ENCODE data around the gene PRELID3B.

- TF ChIP-seq EZH2phosphoT487 (IDR thresholded peaks at IDR 0.05; ENCODE audit: borderline replicate concordance, low read length) (no peak), CTCF (IDR thresholded peaks at IDR 0.05; ENCODE audit: low read depth, low read length, poor library complexity, severe bottlenecking) (no peak)
These were observed 8.9 kb downstream of the PRELID3B start for GRCh38 chr20:59033616-59034165.

Measured in DOHH2 (cell line).